Left kidney (tissue), 2 donors: Measurements from ENCODE around the gene NDUFC2. TPM values are rescaled to one million over a fixed set of nuclear protein-coding genes. Genes with fewer than 3 reads are reported as not detected.
"Not testable (repeated sequence)": the region's sequence is repeated elsewhere in the genome, so short reads cannot be mapped to it uniquely, and the experiment has no call there.

Experiments
- DNase-seq: peaks from one replicate; pipeline ENCODE4 v3.0.0-alpha.2; 2013
- polyA plus RNA-seq: library from polyadenylated mRNA; unstranded; fragments of 120-200 nt; gene quantifications from one replicate; pipeline ENCODE4 v1.2.1, GENCODE V29; 2013; ENCODE audit not compliant: insufficient read length

NDUFC2 gene
- polyA plus RNA-seq, 1 donor, result 126 TPM

DNA sequence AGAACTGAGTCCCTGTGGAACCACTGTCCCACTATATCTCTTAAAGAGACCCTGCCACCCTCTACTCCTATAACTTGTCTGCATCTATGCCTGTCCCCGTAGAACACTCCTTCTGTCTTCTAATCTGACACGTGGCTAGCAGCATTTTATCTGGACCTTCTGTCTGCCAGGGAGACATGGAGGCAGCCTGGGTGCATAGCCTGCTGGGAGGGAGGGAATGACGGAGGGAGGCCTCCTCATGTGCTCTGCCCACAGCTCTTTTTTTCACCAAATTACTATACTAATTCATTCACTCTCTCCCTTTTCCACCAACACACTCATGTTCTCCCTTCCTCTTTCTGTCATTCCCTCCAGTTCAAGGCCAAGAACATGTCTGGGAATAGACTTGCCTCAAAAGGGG is 23.6 kb downstream of the NDUFC2 start:
- DNase-seq, result no peak

DNA sequence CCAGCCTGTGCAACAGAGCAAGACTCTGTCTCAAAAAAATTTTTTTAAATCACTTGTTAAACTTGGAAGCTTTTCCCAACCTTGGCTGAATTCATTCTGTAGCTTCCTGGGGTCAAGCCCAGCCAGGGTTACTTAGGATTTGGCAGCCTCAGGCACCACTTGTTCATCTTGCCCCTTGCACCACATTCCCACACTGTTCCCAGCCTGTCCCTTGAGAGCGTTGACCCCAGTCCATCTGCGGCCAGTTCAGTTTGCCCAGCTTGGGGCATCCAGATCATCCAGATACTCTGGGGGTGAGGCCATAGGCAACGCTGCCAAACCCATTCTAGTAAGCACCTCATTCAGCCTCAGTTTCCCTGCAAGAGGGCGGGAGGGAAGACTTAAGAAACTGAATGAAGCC is 24.7 kb downstream of the NDUFC2 start:
- DNase-seq, result no peak

DNA sequence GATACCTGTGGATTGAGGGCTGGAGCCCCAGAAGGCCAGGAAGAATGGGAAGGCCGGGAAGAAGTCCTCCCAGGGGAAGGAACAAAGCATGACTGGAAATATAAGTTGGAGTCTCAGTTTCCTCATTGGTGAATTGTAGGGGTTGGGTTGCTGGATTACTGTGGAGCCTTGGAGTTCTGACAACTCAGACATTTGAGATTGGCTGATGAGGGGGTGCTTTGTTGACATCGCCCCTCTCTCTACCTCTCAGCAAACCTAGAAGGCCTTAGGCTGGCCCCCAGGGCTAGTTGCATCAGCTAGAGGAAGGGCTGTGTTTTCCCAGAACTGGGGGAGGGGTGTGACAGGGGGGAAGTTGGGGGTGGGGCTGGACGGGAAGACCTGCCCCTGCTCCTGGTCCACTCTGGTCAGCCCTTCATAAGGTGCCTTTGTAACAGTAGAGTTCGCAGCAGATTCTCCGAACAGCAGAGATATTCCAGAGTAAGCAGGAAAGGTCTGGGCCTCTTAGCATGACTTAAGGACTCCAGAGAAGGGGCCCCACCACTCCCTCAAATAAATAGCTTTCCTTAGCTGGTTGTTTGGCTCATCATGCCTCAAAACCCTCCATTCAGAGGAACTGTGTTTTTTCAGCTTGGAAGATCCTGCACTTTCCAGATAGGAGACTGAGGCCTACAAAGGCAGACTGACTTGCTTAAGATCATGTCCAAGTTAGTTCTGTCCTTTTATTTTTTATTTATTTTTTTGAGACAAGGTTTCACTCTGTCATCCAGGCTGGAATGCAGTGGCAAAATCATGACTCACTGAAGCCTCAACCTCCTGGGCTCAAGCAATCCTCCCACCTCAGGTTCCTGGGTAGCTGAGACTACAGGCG is 28.5 kb downstream of the NDUFC2 start:
- no peak for DNase-seq

DNA sequence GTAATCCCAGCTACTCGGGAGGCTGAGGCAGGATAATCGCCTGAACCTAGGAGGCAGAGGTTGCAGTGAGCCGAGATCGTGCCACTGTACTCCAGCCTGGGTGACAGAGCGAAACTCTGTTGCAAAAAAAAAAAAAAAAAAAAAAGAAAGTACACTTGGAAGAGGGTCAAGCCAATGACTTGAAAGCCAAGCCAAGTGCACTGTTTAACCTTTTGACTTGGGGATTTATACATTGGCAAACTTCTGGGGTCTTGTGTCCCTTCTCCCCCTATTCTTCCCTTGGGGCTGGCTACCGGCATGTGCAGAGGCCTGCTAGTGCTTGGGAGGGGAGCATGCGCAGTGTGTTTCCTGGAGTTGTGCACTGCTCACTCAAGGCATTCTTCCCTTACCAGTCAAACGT is 30.3 kb downstream of the NDUFC2 start:
- DNase-seq, result no peak

DNA sequence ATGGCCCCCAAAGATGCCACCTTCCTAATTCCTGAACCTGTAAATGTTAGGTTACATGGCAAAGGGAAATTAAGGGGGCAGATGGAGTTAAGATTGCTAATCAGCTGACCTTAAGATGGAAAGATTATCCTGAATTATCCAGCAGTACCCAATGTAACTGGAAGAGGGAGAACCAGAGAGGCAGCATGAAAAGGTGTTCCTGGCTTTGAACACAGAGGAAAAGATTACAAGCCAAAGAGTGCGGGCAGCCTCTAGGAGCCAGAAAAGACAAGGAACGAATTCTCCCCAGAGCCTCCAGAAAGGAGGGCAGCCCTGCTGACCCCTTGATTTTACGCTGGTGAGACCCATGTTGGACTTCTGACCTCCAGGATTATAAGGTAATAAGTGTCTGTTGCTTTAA is 31.1 kb downstream of the NDUFC2 start:
- DNase-seq, result no peak

DNA sequence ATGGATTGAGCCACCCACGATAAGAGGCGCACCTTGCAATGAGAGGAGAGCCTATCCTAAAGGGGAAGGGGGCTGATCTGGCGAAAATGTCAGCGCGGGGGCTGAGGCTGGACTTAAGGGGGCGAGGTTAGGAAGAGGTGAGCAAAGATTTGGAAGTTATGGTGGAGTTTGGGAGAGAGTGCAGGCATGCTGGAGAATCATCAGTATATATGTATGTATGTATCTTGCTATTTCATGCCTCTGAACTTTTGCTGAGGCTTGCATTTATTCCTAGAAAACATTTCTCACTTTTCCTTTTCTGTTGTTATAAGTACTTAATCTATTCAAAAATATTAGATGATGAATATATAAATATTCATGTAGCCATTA is 33.2 kb downstream of the NDUFC2 start:
- no peak for DNase-seq

DNA sequence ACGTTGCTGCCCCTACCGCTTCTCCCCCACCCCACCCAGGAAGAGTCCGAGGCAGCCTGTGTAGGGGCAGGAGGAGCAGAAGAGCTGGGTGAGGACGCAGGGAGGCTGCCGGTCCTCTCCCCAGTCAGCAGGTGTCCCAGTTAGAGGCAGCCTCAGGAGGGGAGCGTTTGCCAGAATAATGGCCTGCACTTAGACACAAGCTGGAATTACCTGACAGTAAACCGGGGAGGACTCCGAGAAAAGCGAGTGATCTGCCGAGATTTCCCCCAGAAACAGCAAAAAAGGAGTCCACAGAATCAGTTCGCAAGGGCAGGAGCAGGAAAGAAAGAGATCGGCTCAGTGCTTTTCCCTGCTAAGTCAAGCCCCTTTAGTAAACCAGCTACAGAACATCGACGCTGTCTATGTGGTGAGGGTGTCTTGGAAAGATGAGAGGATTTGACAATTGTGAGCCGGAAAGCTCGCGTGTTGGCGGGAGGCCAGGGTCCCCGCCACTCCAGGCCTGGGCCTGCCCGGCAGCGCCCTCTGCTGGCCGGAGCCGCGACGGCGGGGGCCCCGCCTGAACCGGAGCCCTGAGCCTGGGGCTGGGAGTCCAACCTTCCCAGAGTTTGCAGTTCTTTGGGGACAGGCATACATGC is 33.7 kb downstream of the NDUFC2 start:
- DNase-seq, result peak; percentile 75

DNA sequence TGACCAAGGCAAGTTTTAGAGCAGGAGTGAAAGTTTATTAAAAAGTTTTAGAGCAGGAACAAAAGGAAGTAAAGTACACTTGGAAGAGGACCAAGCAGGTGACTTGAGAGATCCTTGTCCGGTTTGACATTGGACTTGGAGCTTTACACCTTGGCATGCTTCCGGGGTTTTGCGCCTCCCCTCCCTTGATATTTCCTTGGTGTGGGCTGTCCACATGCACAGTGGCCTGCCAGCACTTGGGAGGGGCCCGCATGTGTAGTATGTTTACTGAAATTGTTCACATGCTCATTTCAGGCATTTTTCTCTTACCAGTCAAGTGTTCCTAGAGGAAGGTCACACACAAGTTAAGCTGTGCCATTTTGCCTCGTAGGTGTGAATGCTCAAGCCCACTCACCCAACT is 35.0 kb downstream of the NDUFC2 start:
- no peak for DNase-seq

DNA sequence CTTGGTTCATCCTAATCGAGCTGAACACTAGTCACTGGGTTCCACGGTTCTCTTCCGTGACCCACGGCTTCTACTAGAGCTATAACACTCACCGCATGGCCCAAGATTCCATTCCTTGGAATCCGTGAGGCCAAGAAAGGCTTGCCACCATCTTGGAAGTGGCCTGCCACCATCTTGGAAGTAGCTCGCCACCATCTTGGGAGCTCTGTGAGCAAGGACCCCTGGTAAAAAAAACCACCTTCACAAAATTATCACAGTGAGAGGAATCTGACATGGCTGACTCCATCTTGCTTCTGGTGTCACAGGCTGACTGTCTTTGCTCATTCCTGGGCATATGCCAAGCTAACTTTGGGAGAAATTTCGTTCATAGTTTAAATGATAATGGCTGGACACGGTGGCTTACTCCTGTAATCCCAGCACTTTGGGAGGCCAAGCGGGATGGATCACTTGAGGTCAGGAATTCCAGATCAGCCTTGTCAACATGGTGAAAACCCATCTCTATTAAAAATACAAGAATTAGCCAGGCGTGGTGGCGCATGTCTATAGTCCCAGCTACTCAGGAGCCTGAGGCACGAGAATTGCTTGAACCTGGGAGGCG is 37.7 kb downstream of the NDUFC2 start:
- DNase-seq, result no peak

DNA sequence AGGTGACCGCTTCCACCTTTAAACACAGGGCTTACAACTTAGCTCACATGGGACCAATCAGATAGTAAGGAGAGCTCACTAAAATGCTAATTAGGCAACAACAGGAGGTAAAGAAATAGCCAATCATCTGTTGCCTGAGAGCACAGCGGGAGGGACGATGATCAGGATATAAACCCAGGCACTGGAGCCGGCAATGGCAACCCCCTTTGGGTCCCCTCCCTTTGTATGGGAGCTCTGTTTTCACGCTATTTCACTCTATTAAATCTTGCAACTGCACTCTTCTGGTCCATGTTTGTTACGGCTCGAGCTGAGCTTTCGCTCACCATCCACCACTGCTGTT is 38.3 kb downstream of the NDUFC2 start:
- DNase-seq, result not testable (repeated sequence)

DNA sequence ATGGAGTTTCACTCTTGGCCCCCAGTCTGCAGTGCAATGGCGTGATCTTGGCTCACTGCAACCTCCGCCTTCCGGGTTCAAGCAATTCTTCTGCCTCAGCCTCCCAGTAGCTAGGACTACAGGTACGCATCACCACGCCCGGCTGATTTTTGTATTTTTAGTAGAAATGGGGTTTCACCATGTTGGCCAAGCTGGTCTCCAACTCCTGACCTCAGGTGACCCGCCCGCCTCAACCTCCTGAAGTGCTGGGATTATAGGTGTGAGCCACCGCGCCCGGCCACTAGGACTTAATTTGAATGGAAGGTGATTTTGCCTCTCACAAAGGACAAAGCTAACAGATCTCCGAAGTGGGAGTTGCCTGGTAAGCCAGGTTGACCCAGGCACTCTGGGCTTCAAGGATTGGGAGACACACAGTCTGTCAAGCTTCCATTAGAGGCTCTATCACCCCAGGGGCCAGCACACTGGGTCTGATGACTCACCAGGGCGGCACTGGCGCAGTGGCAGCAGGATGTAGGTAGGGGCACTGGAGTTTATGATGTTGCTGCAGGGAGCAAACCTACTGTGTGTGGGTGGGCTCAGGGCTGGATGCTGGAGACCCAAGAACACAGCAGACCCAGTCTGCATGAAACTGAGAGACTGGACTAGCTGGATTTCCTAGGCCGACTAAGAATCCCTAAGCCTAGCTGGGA is 38.8 kb downstream of the NDUFC2 start:
- no peak for DNase-seq

DNA sequence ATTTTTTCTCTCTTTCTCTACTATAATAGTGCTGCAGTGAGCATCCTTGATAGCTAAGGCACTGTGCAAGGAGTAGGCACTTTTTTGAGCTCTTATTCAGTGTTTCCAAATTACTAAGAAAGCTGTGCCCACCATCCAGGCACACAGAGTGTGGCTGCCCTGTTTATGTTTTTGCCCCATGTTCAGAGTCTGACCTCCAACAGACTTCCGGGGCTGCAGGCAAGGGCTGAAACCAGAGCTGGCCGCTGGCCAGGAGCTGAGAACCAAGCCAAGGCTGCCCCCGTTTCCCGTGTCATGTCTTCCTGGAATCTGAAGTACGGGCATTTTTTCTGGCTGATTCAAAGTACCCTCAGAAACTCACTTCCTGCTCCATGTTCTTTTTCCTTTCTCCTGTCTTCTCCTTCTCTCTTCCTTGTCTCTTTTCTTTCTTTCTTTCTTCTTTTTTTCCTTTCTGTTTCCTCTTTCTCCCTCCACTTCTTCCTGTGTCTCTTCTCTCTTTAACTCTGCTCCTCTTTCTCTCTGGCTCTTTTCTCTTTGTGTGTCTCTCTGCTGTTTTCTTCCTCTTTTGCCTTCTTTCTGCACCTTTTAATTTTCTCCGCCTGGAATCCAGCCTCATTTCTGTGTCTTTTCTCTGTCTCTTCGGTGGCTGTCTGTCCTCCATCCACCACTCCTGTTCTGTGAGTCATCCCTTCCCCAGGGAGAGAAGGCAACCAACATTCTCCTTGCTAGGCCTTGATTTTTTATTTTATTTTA is 39.6 kb downstream of the NDUFC2 start:
- peak; percentile 61 for DNase-seq

DNA sequence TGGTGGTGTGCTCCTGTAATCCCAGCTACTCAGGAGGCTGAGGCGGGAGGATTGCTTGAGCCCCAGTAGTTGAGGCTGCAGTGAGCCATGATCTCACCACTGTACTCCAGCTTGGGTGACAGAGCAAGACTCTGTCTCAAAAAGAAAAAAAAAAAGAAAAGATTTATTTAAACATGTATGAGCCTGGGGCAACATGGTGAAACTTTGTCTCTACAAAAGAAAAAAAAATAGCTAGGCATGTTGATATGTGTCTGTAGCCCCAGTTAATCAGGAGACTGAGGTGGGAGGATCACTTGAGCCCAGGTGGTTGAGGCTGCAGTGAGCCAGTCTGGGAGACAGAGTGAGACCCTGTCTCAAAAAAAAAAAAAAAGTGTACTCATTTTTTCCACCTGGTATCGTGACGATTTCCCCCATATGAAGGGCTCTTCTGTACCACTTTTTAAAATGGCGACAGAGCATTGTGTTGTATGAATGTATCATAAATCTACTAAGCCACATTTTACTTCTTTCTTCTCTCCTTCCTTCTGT is 40.2 kb downstream of the NDUFC2 start:
- DNase-seq, result no peak

DNA sequence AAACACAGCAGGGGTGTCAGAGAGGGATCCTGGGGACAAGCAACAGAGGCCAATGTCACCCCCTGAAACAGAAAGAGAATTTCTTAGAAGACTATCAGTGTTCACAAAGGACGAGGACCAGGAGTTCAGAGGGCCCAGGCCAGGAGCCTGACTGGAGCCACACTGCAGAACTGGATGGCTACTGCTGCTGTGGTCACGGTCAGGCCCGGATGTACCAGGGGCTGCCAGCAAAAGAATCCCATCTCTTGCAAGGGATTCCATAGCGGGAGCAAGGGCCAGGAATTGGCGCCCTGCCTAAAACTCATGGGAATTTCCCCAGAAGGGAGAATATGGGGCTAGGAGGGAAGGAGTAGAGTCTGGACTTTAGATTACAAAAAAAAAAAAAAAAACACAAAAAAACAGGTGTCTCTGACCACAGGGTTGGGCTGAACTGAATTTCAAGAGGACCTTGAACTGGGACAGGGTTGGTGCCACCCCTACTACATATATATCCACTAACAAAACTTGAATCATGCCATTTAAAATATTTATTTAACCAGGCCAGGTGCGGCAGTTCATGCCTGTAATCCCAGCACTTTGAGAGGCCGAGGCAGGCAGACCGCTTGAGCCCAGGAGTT is 40.9 kb downstream of the NDUFC2 start:
- no peak for DNase-seq

DNA sequence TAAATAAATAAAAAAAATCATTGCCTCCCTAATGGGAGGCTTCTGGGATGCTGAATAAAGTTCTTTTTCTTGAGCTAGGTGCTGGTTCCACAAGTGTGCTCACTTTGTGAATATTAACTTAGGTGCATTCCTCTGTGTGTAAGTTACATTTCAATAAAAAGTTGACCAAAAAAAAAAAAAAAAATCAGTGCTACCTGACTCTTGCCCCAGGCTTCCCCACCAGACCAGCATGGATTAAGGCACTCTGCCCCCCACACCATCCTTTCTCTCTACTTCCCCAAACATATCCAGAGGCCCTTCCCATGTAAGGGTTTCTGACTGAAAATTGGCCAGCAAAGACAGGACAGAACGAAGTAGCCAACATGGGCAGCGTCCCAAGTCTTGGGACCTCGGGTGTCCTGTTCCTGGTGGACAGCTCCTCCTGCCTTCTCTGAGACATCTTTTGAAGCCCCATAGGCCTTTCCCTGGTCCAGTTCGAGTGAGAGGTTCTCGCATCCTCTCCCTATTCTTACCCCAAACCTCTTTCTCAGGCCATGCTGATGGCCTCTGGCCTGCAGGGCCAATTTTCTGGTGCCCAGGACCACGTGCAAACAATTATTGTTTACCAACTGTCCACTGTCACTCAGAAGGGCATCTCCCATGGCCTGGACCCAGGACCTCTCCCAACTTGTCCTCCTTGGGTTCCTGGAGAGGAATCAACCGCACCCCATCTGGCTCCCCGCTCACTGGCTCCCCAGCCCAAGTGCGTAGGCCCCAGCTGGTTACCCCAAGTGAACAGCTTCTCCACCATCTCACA is 41.6 kb downstream of the NDUFC2 start:
- DNase-seq, result no peak

DNA sequence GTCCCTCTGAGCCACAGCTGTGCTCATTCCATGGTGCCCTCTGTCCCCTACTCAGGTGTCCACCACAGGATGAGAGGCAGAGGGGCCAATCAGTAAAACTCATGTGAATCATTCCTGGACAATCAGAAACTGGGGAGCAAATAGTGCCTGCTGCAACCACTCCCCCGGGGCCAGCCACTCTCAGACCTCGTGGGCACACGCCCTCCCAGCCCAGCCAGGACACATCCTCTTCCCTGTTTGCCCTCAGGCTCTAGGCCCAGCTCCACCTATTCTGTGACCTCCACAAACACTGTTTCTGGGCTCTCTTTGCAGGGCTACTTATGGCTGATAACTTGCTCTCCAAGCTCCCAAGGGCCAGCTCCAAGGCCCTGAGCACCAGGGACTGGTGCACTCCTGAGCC is 42.6 kb downstream of the NDUFC2 start:
- no peak for DNase-seq

DNA sequence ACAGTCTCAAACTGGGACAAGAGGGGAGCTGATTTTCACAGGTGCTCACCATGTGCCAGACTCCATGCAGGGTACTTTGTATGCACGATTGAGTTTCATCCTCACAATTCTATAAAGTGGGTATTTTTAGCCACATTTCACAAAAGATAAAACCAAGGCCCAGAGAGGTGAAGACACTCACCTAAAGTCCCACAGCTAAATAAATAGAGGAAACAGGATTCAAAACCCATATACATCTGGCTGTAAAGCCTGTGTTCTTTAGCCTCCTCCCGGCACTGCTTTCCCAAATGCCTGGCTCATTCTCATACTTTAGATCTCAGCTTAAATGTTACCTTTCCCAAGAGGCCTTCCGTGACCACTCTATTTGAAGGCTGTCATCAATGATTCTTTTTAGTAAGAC is 43.3 kb downstream of the NDUFC2 start:
- DNase-seq, result no peak

DNA sequence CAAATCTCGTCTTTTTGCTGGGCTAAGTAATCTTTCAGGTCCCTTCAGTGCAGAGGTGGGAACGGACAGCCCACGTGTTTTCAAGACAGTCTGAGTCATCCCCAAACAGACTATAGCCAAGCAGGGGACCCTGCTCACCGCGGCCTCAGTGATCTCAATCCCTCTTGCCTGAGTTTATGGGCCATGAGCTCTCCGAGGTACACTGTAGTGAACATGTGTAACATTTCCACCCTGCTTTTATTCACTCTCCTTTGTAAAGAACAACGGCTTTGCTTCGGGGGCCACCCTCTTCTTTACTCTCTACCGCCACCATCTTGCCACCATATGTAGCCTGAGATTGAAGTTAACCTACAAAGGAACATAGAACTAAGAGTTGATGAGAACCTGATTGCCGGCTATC is 45.0 kb downstream of the NDUFC2 start:
- DNase-seq, result no peak

DNA sequence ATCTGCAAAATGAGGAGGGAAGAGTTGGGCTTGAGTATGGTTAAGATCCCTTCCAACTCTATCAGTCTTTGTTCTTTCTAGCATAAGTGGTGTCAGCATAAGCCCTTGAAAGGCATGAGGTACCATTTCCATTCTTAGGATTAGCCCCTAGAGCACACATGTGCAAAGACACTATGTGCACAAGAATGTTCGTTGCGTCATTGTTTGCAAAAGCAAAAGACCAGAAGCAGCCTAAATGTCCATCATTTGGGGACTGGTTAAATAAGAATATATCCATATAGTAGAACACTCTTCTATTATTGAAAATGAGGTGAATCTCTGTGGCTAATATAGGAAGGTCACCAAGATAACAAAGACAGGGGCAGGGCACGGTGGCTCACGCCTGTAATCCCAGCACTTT is 46.6 kb downstream of the NDUFC2 start:
- DNase-seq, result no peak

DNA sequence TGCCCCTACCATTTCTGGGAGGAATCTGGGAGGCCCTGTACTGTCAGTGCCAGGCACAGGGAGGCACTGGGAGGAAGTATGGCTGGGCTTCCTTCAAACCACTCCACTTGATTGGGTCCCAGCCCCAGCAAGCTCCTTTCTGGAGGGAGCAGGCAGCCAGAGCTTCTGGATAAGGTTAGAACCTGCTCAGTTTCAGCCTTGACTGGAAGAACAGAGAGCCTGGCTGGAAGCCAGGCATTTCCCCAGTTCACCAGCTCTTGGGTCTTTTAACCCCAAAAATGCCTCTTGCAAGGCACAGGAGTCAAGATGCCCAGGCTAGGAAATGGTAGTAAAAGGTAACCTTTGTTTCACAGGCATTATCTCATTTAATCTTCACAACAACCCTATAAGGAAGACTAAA is 47.6 kb downstream of the NDUFC2 start:
- DNase-seq, result no peak

DNA sequence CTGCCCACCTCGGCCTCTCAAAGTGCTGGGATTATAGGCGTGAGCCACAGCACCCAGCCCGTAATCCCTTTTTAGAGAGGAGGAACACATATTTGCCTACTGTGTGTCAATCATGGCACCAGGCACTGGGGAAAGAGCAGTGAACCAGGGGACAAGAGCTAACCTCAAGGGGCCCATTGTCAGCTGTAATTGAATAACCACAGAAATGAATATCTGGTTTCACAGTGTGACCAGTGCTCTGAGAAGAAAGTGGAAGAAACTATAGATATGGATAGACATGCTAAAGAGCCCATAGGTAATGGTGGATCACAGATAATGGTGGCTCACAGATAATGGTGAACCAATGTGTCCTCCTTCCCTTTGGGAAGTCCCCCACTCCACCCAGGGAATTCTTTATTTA is 48.0 kb downstream of the NDUFC2 start:
- DNase-seq, result no peak
